Activated CD4-positive, alpha-beta T cell treated with anti-CD3 and anti-CD28 coated beads, Interleukin-2, Interleukin-4, amounts not matched to agents 100 ng/mL and 50 ng/mL, durations not matched to agents 16 hours and 8 hours (primary cell): Measurements from ENCODE around the gene EME2.
"Not testable (repeated sequence)": the region's sequence is repeated elsewhere in the genome, so short reads cannot be mapped to it uniquely, and the experiment has no call there.

Experiments
- DNase-seq: peaks from one replicate; pipeline ENCODE4 v3.0.0-alpha.2; 2020; ENCODE audit warnings: low spot score

Gene EME2

GRCh38 chr16:1772362-1772907, at the start of gene EME2:
TSS of gene EME2 (plus strand) at chr16:1772810. CDS start at chr16:1773228, 418 bp downstream.
- DNase-seq: peak; percentile 67

GRCh38 chr16:1723450-1724147, 49.0 kb upstream of the EME2 start:
- peak; percentile 31 for DNase-seq

GRCh38 chr16:1724491-1724890, 48.1 kb upstream of the EME2 start:
- no peak for DNase-seq

- DNase-seq: no peak
Observed at GRCh38 chr16:1726661-1727502, 45.7 kb upstream of the EME2 start.

GRCh38 chr16:1727651-1728624, 44.7 kb upstream of the EME2 start:
- DNase-seq: no peak

- no peak for DNase-seq
Observed at GRCh38 chr16:1729026-1729425, 43.6 kb upstream of the EME2 start.

GRCh38 chr16:1729445-1729844, 43.2 kb upstream of the EME2 start:
- no peak for DNase-seq

GRCh38 chr16:1731073-1731472, 41.5 kb upstream of the EME2 start:
- DNase-seq: no peak

GRCh38 chr16:1731603-1732002, 41.0 kb upstream of the EME2 start:
- no peak for DNase-seq

GRCh38 chr16:1732071-1732470, 40.5 kb upstream of the EME2 start:
- no peak for DNase-seq

GRCh38 chr16:1732551-1732987, 40.0 kb upstream of the EME2 start:
- DNase-seq: not testable (repeated sequence)

GRCh38 chr16:1734123-1734522, 38.5 kb upstream of the EME2 start:
- DNase-seq: no peak

GRCh38 chr16:1734816-1735215, 37.8 kb upstream of the EME2 start:
- DNase-seq: no peak

GRCh38 chr16:1740234-1740633, 32.4 kb upstream of the EME2 start:
- no peak for DNase-seq

- no peak for DNase-seq
Observed at GRCh38 chr16:1740781-1741490, 31.7 kb upstream of the EME2 start.

GRCh38 chr16:1741553-1742165, 31.0 kb upstream of the EME2 start:
- DNase-seq: no peak

- DNase-seq: no peak
Observed at GRCh38 chr16:1743376-1744337, 29.0 kb upstream of the EME2 start.

- no peak for DNase-seq
Observed at GRCh38 chr16:1744338-1744840, 28.2 kb upstream of the EME2 start.

- DNase-seq: no peak
Observed at GRCh38 chr16:1745181-1745899, 27.3 kb upstream of the EME2 start.
